Measurements from ENCODE around the gene NAP1L4. TPM values are rescaled to one million over a fixed set of nuclear protein-coding genes. Genes with fewer than 3 reads are reported as not detected.

Gene NAP1L4
- total RNA-seq, 2 experiments from 2014 or later, result 222 to 226 TPM

- Mint-ChIP-seq H3K9me3 (no peaks in the 10 kb centered on the region), H3K27ac (no peak overlapping the region), H3K4me1 (peaks cover 37% of the 10 kb centered on the region), H3K36me3 (peaks cover 58% of the 10 kb centered on the region), H3K4me3 (no peak overlapping the region), H3K27me3 (no peaks in the 10 kb centered on the region)
- DNase-seq, result no peak
Measured at GRCh38 chr11:2963761-2964160, 28.4 kb downstream of the NAP1L4 start.

GRCh38 chr11:2963112-2963754, 28.9 kb downstream of the NAP1L4 start:
- Mint-ChIP-seq H3K4me3 (no peak overlapping the region), H3K36me3 (peaks cover 57% of the 10 kb centered on the region), H3K27ac (no peak overlapping the region), H3K4me1 (peaks cover 37% of the 10 kb centered on the region), H3K9me3 (no peaks in the 10 kb centered on the region), H3K27me3 (no peaks in the 10 kb centered on the region)
- DNase-seq, result no peak

- peaks cover 33% of the 10 kb centered on the region for H3K4me1 Mint-ChIP-seq
- H3K9me3 Mint-ChIP-seq, result no peaks in the 10 kb centered on the region
- H3K27me3 Mint-ChIP-seq, result no peaks in the 10 kb centered on the region
- peaks cover 47% of the 10 kb centered on the region for H3K36me3 Mint-ChIP-seq
- H3K4me3 Mint-ChIP-seq, result no peak overlapping the region
- peak overlapping the region; percentile 67 for H3K27ac Mint-ChIP-seq
- DNase-seq, result no peak
Measured at GRCh38 chr11:2961080-2961479, 31.0 kb downstream of the NAP1L4 start.

- Mint-ChIP-seq H3K36me3 (peaks cover 46% of the 10 kb centered on the region), H3K9me3 (no peaks in the 10 kb centered on the region), H3K27ac (no peak overlapping the region), H3K27me3 (no peaks in the 10 kb centered on the region), H3K4me3 (no peak overlapping the region), H3K4me1 (peaks cover 38% of the 10 kb centered on the region)
- no peak for DNase-seq
Measured at GRCh38 chr11:2960139-2960538, 32.0 kb downstream of the NAP1L4 start.

GRCh38 chr11:2958251-2958650, 33.9 kb downstream of the NAP1L4 start:
- DNase-seq, result no peak
- H3K27ac Mint-ChIP-seq, result no peak overlapping the region
- no peaks in the 10 kb centered on the region for H3K9me3 Mint-ChIP-seq
- H3K27me3 Mint-ChIP-seq, result no peaks in the 10 kb centered on the region
- H3K4me1 Mint-ChIP-seq, result peaks cover 29% of the 10 kb centered on the region
- H3K4me3 Mint-ChIP-seq, result no peak overlapping the region
- peaks cover 47% of the 10 kb centered on the region for H3K36me3 Mint-ChIP-seq

- H3K36me3 Mint-ChIP-seq, result peaks cover 48% of the 10 kb centered on the region
- no peaks in the 10 kb centered on the region for H3K27me3 Mint-ChIP-seq
- no peak for DNase-seq
- no peaks in the 10 kb centered on the region for H3K9me3 Mint-ChIP-seq
- peaks cover 30% of the 10 kb centered on the region for H3K4me1 Mint-ChIP-seq
- H3K4me3 Mint-ChIP-seq, result no peak overlapping the region
- peak overlapping the region; percentile 20 for H3K27ac Mint-ChIP-seq
Measured at GRCh38 chr11:2955906-2956476, 36.1 kb downstream of the NAP1L4 start.

GRCh38 chr11:2954263-2954662, 37.9 kb downstream of the NAP1L4 start:
- DNase-seq, result no peak
- H3K4me1 Mint-ChIP-seq, result peaks cover 32% of the 10 kb centered on the region
- H3K4me3 Mint-ChIP-seq, result no peak overlapping the region
- peaks cover 46% of the 10 kb centered on the region for H3K36me3 Mint-ChIP-seq
- no peaks in the 10 kb centered on the region for H3K9me3 Mint-ChIP-seq
- H3K27me3 Mint-ChIP-seq, result no peaks in the 10 kb centered on the region
- peak overlapping the region; percentile 62 for H3K27ac Mint-ChIP-seq

GRCh38 chr11:2952290-2952689, 39.8 kb downstream of the NAP1L4 start:
- H3K27ac Mint-ChIP-seq, result no peak overlapping the region

GRCh38 chr11:2951231-2952110, 40.7 kb downstream of the NAP1L4 start:
- Mint-ChIP-seq H3K36me3 (peaks cover 47% of the 10 kb centered on the region), H3K27ac (peak overlapping the region; percentile 76)

More at GRCh38 chr11:2952290-2952689, 39.8 kb downstream of the NAP1L4 start:
- Mint-ChIP-seq H3K9me3 (no peaks in the 10 kb centered on the region), H3K36me3 (peaks cover 45% of the 10 kb centered on the region), H3K4me3 (no peak overlapping the region), H3K27me3 (no peaks in the 10 kb centered on the region), H3K4me1 (peaks cover 41% of the 10 kb centered on the region)
- DNase-seq, result no peak

GRCh38 chr11:2950825-2951224, 41.3 kb downstream of the NAP1L4 start:
- H3K9me3 Mint-ChIP-seq, result no peaks in the 10 kb centered on the region
- peak overlapping the region; percentile 54 for H3K27ac Mint-ChIP-seq
- peaks cover 50% of the 10 kb centered on the region for H3K36me3 Mint-ChIP-seq
- H3K27me3 Mint-ChIP-seq, result no peaks in the 10 kb centered on the region
- H3K4me3 Mint-ChIP-seq, result no peak overlapping the region
- DNase-seq, result no peak
- peaks cover 55% of the 10 kb centered on the region for H3K4me1 Mint-ChIP-seq

More at GRCh38 chr11:2951231-2952110, 40.7 kb downstream of the NAP1L4 start:
- H3K4me1 Mint-ChIP-seq, result peaks cover 50% of the 10 kb centered on the region
- DNase-seq, result no peak
- H3K9me3 Mint-ChIP-seq, result no peaks in the 10 kb centered on the region
- H3K27me3 Mint-ChIP-seq, result no peaks in the 10 kb centered on the region
- H3K4me3 Mint-ChIP-seq, result no peak overlapping the region

- Mint-ChIP-seq H3K4me3 (no peak overlapping the region), H3K27me3 (no peaks in the 10 kb centered on the region), H3K9me3 (no peaks in the 10 kb centered on the region), H3K36me3 (peaks cover 51% of the 10 kb centered on the region), H3K27ac (peak overlapping the region; percentile 72), H3K4me1 (peaks cover 59% of the 10 kb centered on the region)
- DNase-seq, result no peak
Measured at GRCh38 chr11:2949920-2950319, 42.2 kb downstream of the NAP1L4 start.

GRCh38 chr11:2947744-2948143, 44.4 kb downstream of the NAP1L4 start:
- H3K4me1 Mint-ChIP-seq, result peaks cover 65% of the 10 kb centered on the region
- H3K9me3 Mint-ChIP-seq, result no peaks in the 10 kb centered on the region
- H3K27me3 Mint-ChIP-seq, result no peaks in the 10 kb centered on the region
- H3K4me3 Mint-ChIP-seq, result no peak overlapping the region
- peaks cover 40% of the 10 kb centered on the region for H3K36me3 Mint-ChIP-seq
- no peak for DNase-seq
- peak overlapping the region; percentile 55 for H3K27ac Mint-ChIP-seq

- H3K27ac Mint-ChIP-seq, result peak overlapping the region; percentile 13
- H3K9me3 Mint-ChIP-seq, result no peaks in the 10 kb centered on the region
- no peaks in the 10 kb centered on the region for H3K27me3 Mint-ChIP-seq
- peaks cover 28% of the 10 kb centered on the region for H3K36me3 Mint-ChIP-seq
- no peak for DNase-seq
- H3K4me3 Mint-ChIP-seq, result no peak overlapping the region
- H3K4me1 Mint-ChIP-seq, result peaks cover 52% of the 10 kb centered on the region
Measured at GRCh38 chr11:2945757-2946287, 46.3 kb downstream of the NAP1L4 start.

GRCh38 chr11:2945031-2945756, 46.9 kb downstream of the NAP1L4 start:
- Mint-ChIP-seq H3K9me3 (no peaks in the 10 kb centered on the region), H3K27ac (peak overlapping the region; percentile 74), H3K36me3 (peaks cover 26% of the 10 kb centered on the region), H3K27me3 (no peaks in the 10 kb centered on the region), H3K4me3 (peak overlapping the region; percentile 32), H3K4me1 (peaks cover 51% of the 10 kb centered on the region)
- DNase-seq, result peak; percentile 72
